Fibroblast of skin of back (primary cell): Measurements from ENCODE around the gene MGLL.

Source experiments
- DNase-seq: peaks from one replicate; pipeline ENCODE4 v3.0.0-alpha.2; 2013

The MGLL gene

GRCh38 chr3:127787571-127788365 is 34.5 kb downstream of the MGLL start:
- no peak for DNase-seq

GRCh38 chr3:127787071-127787490 is 35.2 kb downstream of the MGLL start:
- DNase-seq, result no peak

DNA sequence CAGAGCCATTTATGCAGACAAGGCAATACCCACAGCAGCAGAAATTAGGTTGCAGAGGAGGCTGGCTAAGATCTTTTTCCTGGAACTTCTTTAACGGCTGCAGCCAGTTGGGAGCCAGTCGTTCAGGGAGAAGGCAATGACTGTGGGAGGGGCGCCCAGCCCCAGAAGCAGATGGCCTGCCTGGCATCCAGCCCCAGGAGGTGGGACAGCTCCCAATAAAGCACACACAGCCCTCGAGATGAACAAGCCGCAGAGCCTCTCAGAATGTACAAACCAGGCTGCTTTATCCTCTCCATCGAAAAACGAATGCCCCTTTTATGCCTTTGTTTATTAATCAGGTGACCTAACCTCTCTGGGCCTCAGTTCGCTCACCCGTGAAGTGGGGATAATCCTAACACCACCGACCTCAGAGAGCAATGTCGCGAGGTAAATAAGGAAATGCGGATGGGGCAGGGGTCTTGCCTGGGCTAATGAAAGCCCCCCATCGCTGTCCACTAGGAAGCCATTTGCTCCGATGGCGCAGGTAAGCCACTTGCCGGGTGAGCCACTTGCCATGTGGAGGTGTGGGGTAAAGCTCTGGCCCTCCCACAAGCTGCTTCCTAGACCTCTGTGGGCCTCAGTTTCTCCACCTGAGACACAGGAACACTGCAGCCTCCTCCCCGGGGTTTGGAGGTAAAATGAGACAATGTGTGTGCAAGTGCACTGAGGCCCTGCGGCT is 35.8 kb downstream of the MGLL start:
- peak; percentile 58 for DNase-seq

- no peak for DNase-seq
Measured at GRCh38 chr3:127785711-127786265, 36.5 kb downstream of the MGLL start.

DNA sequence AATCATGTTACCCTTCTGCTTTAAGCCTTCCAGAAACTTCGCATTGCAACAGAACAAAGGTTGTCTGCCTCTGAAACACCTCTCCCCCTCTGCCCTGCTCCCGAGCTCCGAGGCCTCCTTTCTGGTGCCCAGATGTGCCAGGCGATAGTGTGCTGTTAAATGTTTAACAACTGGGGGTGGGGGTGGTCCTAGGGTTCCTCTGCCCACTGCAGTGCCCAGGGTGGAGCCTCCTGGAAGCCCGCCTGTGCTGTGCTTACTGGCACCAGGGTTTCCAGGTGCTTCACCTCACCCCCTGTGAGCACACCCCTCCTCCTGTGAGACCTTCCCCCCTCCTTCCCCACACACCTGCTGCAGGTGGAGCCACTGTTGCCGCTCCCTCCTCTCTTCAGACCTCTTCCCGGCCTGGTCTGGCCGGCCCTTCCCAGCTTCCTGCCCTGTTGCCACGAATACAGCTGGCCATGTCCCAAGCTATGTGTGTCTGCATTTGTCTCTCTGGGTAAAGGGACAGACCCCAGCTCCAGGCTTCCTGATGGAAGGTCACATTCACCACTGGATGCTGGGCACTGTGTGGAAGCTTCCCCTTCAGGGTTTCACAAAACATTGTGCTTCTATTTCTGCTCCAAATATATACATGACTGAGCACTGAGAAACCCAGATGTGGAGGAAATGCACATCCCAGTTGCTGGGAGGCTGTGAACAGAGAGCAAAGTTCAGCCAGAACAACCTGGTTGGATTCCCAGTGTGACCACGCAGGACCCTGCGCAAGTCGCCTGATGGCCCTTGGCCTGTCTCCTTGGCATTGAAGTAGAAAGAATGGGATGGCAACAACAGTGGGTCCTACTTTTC is 37.2 kb downstream of the MGLL start:
- no peak for DNase-seq

DNA sequence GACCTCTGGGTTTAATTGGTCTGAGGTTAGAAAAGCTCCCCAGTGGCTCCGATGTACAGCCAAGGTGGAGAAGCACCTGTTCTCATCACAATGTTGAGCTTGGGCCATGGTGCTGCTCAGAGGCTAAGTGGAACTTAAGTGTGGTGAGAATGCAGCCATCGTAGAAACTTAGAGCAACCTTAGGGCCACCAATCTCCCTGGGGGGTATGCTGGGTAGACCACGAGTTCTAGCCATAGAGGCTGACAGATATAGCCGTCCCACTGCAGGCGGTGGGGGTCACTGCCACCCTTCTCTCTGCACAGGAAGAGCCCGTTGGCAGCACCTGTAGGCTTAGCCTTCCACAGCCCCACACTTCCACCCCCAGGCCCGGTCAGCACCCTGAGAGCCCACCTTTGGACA is 38.0 kb downstream of the MGLL start:
- DNase-seq, result no peak

DNA sequence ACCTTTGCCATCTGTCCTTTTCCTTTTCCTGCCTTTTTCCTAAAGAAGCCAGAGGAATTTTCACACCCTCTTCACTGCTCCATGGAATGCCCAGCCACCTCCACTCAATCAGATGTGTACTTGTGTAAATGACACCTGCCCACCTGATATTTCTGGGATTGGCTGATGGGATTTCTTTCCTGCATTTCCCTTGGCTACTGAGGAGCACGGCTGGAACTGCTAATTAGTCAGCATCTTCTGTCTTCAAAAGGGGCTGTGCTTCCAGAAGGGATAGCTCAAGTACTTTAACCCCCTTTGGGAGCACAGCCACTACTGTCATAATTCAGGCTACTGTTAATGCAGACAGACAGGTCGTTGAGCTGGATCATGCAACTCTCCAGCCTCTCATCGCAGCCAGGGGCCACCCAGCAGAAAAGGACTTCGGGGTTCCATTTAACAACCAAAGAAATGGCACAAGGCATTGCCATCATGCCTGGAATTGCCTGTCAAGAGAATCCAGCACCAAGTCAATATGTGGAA is 38.6 kb downstream of the MGLL start:
- no peak for DNase-seq

GRCh38 chr3:127783166-127783565 is 39.1 kb downstream of the MGLL start:
- DNase-seq, result no peak

DNA sequence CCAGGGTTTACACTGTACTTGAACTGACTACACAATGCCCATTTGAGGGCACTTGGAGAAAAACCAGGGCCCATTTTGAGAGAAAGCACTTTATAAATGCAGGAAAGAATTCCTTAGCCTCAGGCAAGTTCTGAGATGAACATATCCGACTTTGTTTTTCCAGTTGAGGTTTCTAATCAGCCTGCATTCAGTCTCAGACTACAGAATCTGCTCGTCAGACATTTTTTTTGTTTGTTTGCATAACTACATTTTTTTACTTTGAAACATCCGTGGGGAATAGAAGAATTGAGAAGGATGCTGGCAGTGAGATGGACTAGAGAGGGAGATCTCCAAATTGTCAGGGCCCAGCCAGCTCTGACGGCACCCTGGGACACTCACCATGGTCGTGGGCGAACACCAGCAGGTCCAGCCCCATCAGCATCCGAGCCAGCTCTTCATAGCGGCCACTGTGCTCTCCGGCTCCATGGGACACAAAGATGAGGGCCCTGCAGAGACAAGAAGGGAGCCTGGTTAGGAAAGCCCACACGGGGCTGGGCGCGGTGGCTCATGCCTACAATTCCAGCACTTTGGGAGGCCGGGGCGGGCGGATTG is 40.8 kb downstream of the MGLL start:
- DNase-seq, result peak; percentile 96

DNA sequence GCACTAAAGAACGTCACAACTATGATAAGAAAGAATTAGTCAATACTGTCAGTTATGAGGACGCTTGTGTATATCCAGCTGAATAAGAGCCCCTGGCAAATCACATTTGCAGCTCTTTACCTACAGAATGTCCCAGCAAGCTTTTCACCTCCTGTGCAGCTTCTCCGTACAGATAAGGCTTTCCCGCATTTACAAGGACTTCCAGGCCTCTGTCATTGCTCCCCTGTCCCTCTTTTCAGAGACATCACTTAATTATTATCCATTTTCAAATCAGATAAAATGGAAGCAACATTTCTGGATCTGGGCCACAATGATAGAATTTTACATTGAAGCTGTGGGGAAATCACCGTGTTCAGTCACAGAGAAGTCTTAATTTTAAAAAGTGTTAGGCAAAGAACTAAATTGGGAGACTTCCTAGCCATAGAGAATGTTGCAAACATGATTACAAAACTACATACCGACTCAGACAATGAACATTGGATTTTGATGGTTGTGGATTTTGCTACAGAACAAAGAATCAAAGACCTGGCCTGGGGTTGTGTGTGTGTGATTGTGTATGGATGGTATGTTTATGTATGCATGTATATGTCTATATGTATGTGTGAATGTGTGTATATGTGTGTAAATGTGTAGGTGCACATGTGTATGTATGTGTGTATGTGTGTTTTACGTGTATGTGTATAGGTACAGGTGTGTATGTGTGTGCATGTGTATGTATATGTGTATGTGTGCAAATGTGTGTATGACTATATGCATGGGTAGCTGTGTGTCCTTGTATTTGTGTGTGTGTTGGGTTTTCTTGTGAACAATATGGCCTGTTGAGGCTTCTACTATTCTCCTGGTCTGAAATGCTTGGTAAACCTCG is 41.5 kb downstream of the MGLL start:
- no peak for DNase-seq

DNA sequence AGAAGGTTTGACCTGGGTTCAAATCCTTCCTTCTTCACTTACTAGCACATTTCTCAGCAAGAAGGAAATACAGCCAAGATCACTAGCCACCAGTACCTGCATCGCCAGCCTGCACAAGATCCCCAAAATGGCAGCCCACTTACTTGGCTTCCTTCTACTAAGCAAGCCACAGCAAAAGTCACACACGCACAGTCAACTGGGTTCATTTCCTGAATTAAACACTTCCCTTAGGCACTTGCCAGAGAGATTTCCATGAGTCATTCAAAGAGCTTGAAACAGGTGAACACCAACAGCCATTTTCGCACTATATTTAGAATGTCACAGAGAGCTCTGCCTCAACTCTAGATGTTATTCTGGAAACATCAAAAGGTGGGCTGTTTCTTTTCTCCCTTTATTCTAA is 42.6 kb downstream of the MGLL start:
- peak; percentile 24 for DNase-seq

DNA sequence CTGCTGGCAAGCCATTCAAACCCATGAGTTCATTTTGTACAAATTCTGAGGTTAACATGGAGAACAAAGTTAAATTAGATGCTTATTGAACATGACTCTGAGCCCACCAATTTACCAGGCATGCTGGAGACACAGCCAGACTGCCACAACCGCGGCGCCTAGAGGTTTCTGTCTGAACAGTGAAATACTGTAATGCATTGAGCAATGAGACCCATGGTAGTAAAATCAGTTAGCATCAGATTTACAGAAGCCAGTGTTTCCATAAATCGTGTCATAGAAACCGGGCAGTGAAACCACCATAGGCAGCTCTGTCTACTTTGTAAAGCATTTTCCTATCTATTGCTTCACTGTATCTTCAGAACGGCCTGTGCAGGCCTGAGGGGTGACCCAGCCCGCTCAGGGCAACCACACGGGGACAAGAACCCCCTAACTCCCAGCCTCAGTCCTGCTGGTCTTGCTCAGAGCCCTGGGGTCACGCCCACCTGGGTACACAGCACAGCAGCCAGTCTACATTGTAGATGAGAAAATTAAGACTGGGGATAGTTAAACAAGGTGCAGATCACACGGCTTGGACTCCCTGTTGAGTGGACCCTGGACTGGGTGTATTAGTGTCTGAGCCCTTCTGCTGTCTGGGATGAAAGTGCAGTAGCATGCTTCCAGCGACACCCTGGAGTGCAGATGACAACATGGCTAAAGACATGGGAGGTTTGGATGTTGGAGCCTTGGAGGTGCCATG is 44.2 kb downstream of the MGLL start:
- no peak for DNase-seq

DNA sequence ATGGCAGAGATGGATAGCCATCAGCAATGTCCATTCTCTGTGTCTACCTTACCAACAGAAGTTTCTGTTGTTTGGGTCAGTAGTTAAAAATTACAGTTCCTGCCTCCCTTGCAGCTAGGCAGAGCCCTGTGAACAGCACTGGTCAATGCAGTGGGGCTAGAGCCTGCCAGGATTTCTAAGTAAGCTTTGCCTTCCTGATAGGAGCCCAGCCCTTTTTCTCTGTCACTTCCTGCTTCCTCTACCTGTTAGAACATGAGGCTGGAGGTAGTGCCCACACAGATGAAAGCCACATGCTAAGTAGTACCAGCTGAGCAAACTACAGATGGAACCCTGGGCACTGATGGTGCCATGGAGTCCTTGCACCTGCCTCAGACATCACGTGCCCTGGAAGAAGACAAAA is 45.0 kb downstream of the MGLL start:
- no peak for DNase-seq

- no peak for DNase-seq
Measured at GRCh38 chr3:127776347-127776746, 46.0 kb downstream of the MGLL start.

- peak; percentile 89 for DNase-seq
Measured at GRCh38 chr3:127775398-127776109, 46.8 kb downstream of the MGLL start.

GRCh38 chr3:127774647-127775046 is 47.7 kb downstream of the MGLL start:
- DNase-seq, result no peak

DNA sequence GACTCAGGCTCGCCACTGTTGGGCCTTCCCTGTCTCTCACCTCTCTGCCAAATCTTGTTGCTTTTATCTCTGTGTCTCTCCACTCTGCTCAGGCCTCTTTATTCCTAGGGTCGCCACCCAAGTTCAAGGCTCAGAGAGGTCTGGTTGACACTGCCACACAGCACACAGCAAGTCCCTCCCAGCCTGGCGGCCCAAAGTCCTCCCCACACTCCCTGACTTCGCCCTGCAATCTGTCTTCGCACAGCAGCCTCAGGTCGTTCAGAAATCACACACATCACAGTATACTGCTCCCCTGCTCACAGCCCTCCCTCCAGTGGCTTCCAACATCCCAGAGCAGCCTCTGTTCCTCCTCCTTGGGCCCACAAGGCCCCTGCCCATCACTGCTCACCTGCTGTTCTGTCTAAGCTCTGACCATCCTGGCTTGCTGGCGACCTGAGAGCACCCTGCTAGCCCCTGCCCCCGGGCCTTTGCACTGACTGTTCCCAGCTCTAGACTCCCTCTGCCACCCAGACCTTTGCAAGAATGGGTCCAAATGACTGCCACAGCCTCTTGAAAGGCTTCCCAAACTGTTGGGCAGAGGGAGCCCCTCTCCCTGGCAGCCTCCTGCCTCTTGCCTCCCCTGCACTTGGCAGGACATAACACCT is 48.4 kb downstream of the MGLL start:
- no peak for DNase-seq

DNA sequence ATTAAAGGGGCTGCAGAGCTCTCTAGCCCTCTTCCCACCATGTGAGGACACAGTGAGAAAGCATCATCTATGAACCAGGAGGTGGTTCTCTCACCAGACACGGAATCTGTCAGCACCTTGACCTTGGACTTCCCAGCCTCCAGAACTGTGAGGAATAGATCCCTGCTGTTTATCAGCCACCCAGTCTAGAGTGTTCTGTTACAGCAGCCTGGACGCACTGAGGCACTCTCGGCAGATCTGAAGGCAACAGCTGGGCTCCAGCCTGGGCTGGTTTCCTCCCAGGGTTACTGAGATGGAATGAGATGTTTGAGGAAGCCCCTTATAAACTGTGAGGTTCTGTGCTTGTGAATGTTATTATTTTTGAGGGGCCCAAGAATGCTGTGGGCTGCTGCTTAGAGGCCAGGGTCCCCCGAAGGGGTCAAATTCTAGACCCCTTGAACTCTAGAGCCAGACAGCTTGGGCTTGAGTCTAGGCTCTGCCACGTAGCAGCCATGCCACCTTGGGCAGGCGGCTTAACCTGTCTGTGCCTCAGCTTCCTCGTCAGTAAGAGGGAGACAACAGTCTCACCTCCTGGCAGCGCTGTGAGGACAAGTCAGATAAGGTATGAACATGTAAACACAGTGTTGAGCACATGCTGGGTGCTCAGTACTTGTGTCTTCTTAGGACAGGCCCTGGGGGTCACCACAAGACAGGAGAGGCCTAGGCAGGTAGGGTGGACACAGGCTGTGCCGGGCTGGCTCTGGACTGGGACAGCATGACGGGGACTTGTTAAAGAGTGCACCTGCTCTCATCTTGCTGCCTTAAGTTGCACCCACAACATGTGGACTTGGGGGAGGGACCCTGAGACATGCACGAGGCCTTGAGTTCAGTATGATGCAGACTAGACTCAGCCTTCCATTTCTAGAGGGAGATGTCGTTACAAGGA is 49.2 kb downstream of the MGLL start:
- DNase-seq, result no peak
